Fibroblast of lung (primary cell): Measurements from ENCODE around the gene MYD88.

Source experiments
- CTCF ChIP-seq, 2 donors: IDR thresholded peaks in 1 of 2; conservative IDR thresholded peaks in 1 of 2; 1 replicate in 1 of 2; 2 replicates in 1 of 2; pipeline ENCODE4 v1.5.1; 2011 to 2012; ENCODE audit warnings: low read length in 2 of 2, control low read depth in 1 of 2, inconsistent platforms in 1 of 2, low read depth in 1 of 2, mild to moderate bottlenecking in 1 of 2
- EZH2 ChIP-seq: IDR thresholded peaks from 2 replicates; pipeline ENCODE4 v1.5.1; 2012; ENCODE audit warnings: low read length, control low read depth, mild to moderate bottlenecking; ENCODE audit errors: missing control alignments

- TF ChIP-seq EZH2: no peak
- TF ChIP-seq CTCF (conservative IDR thresholded peaks at IDR 0.05 in 1 of 2, IDR thresholded peaks at IDR 0.05 in 1 of 2; ENCODE audit: low read depth in 1 of 2, low read length in 2 of 2): no peak
These were observed 7.8 kb upstream of the MYD88 start for GRCh38 chr3:38130631-38131065.
